HCEC 1CT (cell line): ENCODE results near the gene RBMY1J.
"Not testable (repeated sequence)": the region's sequence is repeated elsewhere in the genome, so short reads cannot be mapped to it uniquely, and the experiment has no call there.

Experiments used
- DNase-seq: peaks from one replicate; pipeline ENCODE4 v3.0.0-alpha.2; 2017

Gene RBMY1J

DNA sequence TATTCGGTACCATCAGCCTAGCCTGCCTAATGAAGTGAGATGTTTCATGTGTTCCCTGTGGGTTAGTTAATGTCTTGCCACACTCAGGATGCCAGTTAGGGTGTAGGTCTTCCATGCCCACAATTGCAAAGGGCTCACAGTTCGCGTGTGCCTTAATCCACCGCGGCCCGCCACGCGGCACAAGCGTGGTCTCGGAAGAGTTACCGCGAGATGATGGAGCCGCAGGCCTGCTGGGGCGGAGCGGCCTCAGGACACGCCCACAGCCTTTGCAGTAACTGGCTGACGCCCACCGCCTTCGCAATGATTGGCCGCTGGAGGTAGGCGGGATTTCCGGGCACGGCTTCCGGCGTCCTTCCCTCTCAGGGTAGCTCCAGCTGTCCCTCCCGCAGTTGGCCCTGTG is at the start of gene RBMY1J:
Gene RBMY1J (plus strand): TSS at position 301 of the 400 bp plus-strand sequence. CDS start 2,038 bp downstream, outside the sequence.
- not testable (repeated sequence) for DNase-seq

DNA sequence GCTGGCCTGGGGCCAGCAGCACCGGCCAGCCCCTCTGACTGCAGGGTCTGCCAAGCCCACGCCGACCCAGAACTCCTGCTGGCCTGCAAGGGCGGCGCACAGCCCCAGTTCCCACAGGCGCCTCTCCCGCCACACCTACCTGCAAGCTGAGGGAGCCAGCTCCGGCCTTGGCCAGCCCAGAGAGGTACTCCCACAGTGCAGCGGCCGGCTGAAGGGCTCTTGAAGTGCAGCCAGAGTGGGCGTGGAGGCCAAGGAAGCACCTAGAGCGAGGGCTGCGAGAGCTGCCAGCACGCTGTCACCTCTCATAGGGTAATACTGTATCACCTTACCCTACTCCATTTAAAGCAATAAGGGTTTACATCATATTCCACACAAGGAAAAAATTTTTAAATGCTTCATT is 35.8 kb upstream of the RBMY1J start:
- no peak for DNase-seq

DNA sequence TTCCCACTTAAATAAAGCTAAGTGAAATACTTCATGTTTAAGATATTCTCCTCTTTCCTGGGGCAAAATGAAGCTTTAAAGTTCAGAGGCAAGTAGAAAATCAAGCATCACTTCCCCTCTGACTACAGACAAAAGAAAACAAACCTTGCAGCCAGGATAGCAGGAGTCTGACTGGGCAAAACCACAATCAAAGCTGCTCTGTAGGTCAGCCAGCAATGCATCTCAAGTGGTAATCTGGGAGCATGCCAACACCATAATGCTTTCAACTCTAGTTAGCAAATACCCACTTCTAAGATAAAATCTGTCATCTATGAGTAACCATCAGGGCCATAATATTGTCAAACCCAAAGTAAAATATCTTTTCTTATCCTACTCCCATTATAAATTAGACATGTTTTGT is 32.6 kb upstream of the RBMY1J start:
- DNase-seq: no peak

DNA sequence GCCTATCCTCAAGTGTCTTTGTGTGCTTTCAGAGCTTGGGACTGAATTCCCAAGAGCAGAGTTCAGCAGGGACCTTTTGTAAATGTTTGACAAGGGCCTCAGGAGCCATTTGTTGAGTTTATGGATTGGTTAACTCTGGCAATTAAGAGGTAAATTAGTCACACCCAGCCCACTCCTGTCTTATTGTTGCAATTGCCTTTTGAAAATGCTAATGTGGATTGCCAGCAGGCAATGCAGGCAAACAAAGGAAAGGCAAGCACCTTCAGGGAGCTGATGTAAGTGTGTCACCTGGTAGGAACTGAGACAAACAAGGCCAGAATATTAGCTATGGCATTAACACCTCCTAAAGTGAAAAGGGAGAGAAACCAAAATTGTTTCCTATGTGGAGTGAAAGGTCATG is 29.7 kb upstream of the RBMY1J start:
- DNase-seq: no peak

DNA sequence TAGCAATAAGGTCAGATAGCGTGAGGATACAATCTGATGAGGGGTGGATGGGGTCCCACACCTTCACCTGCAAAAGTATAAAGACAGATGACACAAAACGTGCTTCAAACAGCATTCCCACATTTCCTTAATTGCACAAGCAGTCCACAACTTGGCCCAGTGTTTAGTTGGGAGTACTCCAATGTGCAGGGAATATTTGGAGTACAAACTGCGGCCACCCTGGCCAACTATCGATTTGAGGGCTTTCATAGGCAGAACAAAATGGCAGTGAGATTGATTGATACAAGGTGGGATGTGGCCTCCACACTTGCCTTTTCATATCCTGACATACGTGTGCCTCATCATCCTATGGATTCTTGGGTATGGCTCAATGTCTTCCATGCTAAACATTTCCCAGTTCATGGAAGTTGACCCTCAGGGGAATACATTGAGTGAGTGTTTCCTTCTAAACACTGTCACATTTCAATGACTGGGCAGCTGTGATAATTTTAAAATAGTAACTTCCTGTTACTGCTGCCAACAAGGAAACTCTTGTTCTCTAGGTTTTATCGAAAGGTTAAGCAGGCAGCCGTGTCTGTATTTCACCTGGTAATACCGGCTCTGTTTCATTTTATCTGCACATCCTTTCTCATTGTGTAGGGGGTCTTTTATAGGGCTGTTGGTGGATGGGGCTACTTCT is 41.6 kb downstream of the RBMY1J start:
- DNase-seq: not testable (repeated sequence)

DNA sequence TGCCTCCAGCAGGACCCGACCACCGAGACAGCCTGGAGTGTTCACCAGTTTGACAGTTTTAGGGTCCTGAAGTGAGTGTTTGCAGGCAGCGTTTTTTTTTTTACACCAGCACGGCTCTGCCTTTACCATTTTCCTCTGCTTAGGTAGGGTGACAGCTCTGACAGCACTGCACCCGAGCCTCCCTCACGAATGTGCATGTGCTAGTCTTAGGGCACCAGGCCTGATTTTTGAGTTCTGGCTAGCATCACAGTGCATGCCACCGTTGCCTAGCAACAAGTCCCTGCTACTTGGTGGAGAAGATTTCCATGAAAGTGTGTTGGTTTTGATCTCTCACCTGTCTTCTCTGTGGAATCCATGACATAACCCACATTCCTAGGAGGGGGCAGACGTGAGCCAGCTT is 52.3 kb downstream of the RBMY1J start:
- DNase-seq: not testable (repeated sequence)

DNA sequence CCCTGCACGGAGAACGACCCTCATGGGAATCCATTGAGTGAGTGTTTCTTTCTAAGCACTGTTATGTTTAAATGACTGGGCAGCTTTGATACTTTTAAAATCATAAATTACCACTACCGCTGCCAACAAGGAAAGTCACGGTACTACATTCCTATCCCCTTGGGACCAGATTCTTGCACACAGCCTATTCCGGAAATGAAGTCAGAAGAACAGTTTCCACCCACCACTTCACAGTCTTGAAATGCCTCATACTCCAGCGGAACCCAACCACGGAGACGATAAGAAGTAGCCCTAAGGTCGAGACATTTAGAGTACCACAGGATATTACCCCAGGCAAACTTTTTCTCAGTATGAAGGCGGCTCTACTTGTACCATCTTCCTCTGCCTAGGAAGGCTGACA is 58.8 kb downstream of the RBMY1J start:
- not testable (repeated sequence) for DNase-seq
